Inflammatory macrophage treated with lipopolysaccharide for 1 hour (primary cell): ENCODE data around the gene FXYD5.

Source experiments
- DNase-seq, 2 donors: peaks; one replicate each; pipeline ENCODE4 v3.0.0-alpha.2; 2020 to 2022

The FXYD5 gene

DNA sequence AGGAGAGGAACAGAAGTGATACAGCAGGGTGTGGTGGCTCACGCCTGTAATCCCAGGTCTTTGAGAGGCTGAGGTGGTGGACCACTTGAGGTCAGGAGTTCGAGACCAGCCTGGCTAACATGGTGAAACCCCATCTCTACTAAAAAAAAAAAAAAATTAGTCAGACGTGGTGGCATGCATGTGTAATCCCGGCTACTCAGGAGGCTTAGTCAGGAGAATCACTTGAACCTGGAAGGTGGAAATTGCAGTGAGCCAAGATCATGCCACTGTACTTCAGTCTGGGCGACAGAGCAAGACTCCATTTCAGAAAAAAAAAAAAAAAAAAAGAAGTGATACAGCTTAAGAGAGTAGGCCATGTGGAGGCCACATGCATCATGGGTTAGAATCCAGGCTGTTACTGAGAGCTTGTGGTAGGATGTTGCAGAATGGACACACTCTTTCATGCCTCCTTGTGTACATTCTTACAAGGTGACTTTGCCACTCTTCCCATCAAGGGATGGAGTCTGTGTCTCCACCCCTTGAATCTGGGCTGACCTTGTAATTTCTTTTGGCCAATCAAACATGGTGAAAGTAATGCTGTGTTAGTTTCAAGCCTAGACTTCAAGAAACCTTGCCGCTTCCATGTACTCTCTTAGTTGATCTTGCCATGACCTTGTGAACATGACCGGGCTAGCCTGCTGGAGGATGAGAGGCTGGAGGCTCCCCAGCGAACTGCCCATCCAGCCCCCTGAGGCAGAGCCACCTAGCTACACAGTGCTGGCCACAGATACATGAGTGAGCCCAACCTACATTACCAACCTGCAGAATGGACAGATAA, 61.7 kb downstream of the FXYD5 start:
- DNase-seq: no peak

DNA sequence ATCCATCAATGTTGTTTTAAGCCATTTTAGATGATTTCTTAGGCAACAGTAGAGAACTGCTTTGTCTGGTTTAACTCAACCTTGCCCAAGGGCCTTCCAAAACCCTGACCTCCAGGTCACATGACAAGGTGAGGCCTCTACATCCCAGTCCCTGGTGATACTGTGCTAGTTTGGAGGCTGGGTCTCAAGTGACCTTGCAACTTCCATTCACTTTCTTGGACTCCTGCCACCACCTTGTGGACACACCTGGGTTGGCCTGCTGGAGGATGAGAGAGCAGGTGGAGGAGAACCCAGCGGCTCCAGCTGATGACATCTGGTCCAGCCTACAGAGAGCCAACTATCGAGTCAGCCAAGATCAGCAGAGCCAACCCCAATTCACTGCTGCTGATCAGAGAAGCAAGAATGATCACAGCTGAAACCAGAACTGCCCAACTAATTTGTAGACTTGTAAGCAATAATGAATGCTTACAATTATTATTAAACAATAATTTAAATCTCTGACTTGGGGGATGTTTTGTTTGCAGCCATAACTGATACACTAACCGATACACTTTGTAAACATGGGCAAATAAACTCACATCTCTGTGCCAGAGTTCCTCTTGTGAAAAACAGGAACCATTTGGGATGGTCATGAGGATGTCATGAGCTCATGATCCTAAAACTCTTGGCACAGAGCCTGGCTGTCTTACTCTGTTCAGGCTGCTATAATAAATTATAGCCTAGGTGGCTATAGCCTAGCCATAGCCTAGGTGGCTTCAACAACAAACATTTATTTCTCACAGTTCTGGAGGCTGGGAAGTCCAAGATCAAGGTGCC, 62.5 kb downstream of the FXYD5 start:
- peak; percentile 86 to 93 for DNase-seq

DNA sequence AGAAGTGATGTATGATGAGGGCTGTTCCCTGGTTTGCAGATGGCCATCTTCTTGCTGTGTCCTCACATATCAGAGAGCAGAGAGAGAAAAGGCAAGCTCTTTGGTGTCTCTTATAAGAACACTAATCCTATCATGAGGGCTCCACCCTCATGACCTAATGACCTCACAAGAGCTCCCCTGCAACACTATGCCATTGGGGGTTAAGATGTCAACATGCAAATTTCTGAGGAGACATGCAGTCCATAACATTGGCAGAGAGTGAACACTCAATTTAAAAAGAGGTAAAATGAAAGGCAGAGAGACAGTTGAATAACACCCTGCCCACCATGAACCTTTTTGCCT, 63.1 kb downstream of the FXYD5 start:
- DNase-seq: peak in 1 of 2 donors; percentile 57

DNA sequence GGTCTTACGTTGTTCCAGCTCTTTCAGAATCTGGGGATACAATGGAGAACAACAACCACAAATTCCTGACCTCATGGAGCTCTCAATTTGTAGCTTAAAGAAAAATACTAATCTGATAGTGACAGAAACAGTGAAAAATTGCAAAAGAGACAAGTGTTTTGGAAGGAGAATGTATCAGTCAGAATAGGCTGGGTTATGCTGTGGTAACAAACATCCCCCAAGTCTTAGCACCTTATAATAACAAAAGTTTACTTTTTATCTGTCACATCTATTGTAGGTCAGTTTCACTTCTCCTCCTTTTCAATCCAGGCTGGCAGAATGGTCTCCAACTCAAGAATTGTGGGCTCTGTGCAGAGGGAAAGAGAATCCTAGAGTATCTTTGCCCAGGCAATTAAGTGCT, 64.5 kb downstream of the FXYD5 start:
- DNase-seq: no peak
